IMR-90 (cell line): ENCODE measurements around the gene CDCA7. TPM values are rescaled to one million over a fixed set of nuclear protein-coding genes. Genes with fewer than 3 reads are reported as not detected.

Experiments used
- ATAC-seq: fragments of 200-7000 bp; cut with Tn5 transposase; 2 replicates; pipeline ENCODE4 v1.9.1; 2020; ENCODE audit warnings: low read depth, mild to moderate bottlenecking, moderate library complexity
- BruUV-seq: library from RNA; stranded (reverse); fragments of 400-500 nt; replicated peaks from 2 replicates; lab custom pipeline; 2021; lab: Mats Ljungman, UMichigan
- CTCF ChIA-PET: fragments of 300-600 bp; formaldehyde crosslinking; extraction: SDS; loops from one replicate; lab custom pipeline; 2021; ENCODE audit warnings: antibody characterized with exemption; lab: Yijun Ruan, JAX
- POLR2A ChIA-PET: fragments of 300-600 bp; sonication (Branson Sonifier 250); formaldehyde crosslinking; loops from one replicate; lab custom pipeline; 2022; ENCODE audit warnings: antibody characterized with exemption; ENCODE audit not compliant: unreplicated experiment; lab: Charles Lee
- DNase-seq: peaks from one replicate; pipeline ENCODE4 v3.0.0; 2013
- H2AFZ ChIP-seq: replicated peaks from 2 replicates; pipeline ENCODE3; 2013; ENCODE audit warnings: low read length, mild to moderate bottlenecking; ENCODE audit not compliant: poor library complexity
- H2AK5ac ChIP-seq: 2 replicates; pipeline ENCODE4 v1.6.1; 2013; ENCODE audit warnings: low read depth, low read length, inconsistent platforms
- H2AK9ac ChIP-seq: replicated peaks from 2 replicates; pipeline ENCODE3; 2013; ENCODE audit warnings: mild to moderate bottlenecking, low read depth, low read length, moderate library complexity; ENCODE audit not compliant: poor library complexity
- H2BK120ac ChIP-seq: 2 replicates; pipeline ENCODE4 v1.6.1; 2013; ENCODE audit warnings: low read depth, low read length, inconsistent platforms
- H2BK15ac ChIP-seq: 3 replicates; pipeline ENCODE4 v1.6.1; 2013; ENCODE audit warnings: low read depth, low read length, inconsistent platforms
- H2BK20ac ChIP-seq: 2 replicates; pipeline ENCODE4 v1.6.1; 2013; ENCODE audit warnings: low read depth, mild to moderate bottlenecking, inconsistent platforms, low read length, moderate library complexity
- H2BK5ac ChIP-seq: 2 replicates; pipeline ENCODE4 v1.6.1; 2013; ENCODE audit warnings: mild to moderate bottlenecking, low read depth, low read length, inconsistent platforms; ENCODE audit not compliant: poor library complexity, severe bottlenecking
- H3K14ac ChIP-seq: replicated peaks from 2 replicates; pipeline ENCODE4 v1.6.1; 2013; ENCODE audit warnings: low read depth, low read length, inconsistent platforms
- H3K18ac ChIP-seq: 2 replicates; pipeline ENCODE4 v1.6.1; 2013; ENCODE audit warnings: low read depth, low read length, control low read depth
- H3K23ac ChIP-seq: 2 replicates; pipeline ENCODE4 v1.6.1; 2013; ENCODE audit warnings: low read depth, low read length, inconsistent platforms
- H3K27ac ChIP-seq: 2 replicates; pipeline ENCODE4 v1.5.1; 2013; ENCODE audit warnings: mild to moderate bottlenecking, control low read depth, low read length; ENCODE audit not compliant: insufficient read depth
- H3K27me3 ChIP-seq: 2 replicates; pipeline ENCODE4 v1.6.1; 2013; ENCODE audit warnings: low read length; ENCODE audit not compliant: control insufficient read depth, insufficient read depth
- H3K36me3 ChIP-seq: 2 replicates; pipeline ENCODE4 v1.6.1; 2013; ENCODE audit warnings: low read length, mixed read lengths; ENCODE audit not compliant: control insufficient read depth, insufficient read depth
- H3K4ac ChIP-seq: 2 replicates; pipeline ENCODE4 v1.6.1; 2013; ENCODE audit warnings: low read depth, low read length, inconsistent platforms
- H3K4me1 ChIP-seq: 2 replicates; pipeline ENCODE4 v1.6.1; 2013; ENCODE audit warnings: low read length, mixed read lengths; ENCODE audit not compliant: control insufficient read depth, insufficient read depth
- H3K4me2 ChIP-seq: 2 replicates; pipeline ENCODE4 v1.6.1; 2013; ENCODE audit warnings: low read depth, mild to moderate bottlenecking, control low read depth, low read length, moderate library complexity
- H3K4me3 ChIP-seq: 2 replicates; pipeline ENCODE4 v1.5.1; 2013; ENCODE audit warnings: low read depth, mild to moderate bottlenecking, control low read depth, low read length, moderate library complexity; ENCODE audit not compliant: insufficient read depth
- H3K56ac ChIP-seq: 2 replicates; pipeline ENCODE4 v1.6.1; 2013; ENCODE audit warnings: low read length, inconsistent platforms; ENCODE audit not compliant: insufficient read depth; ENCODE audit errors: extremely low read depth
- H3K79me1 ChIP-seq, 2 experiments: 2 replicates each; pipeline ENCODE4 v1.6.1; 2013; ENCODE audit warnings: low read length in 2 of 2, inconsistent platforms in 1 of 2, low read depth in 1 of 2
- H3K9ac ChIP-seq: 2 replicates; pipeline ENCODE4 v1.6.1; 2013; ENCODE audit warnings: low read depth, low read length, control low read depth
- H3K9me1 ChIP-seq: 2 replicates; pipeline ENCODE4 v1.6.1; 2013; ENCODE audit warnings: low read length, inconsistent platforms; ENCODE audit not compliant: insufficient read depth
- H3K9me3 ChIP-seq: 2 replicates; pipeline ENCODE4 v1.6.1; 2013; ENCODE audit warnings: low read length; ENCODE audit not compliant: control insufficient read depth, insufficient read depth
- H4K20me1 ChIP-seq: 2 replicates; pipeline ENCODE4 v1.6.1; 2013; ENCODE audit warnings: low read length, inconsistent platforms; ENCODE audit not compliant: insufficient read depth
- H4K5ac ChIP-seq: 2 replicates; pipeline ENCODE4 v1.6.1; 2013; ENCODE audit warnings: mild to moderate bottlenecking, low read depth, low read length, control low read depth
- H4K8ac ChIP-seq, 2 experiments: 2 replicates each; pipeline ENCODE4 v1.6.1; 2013; ENCODE audit warnings: low read depth in 2 of 2, low read length in 2 of 2, control low read depth in 1 of 2, inconsistent platforms in 1 of 2
- H4K91ac ChIP-seq: 2 replicates; pipeline ENCODE4 v1.6.1; 2013; ENCODE audit warnings: low read depth, low read length, inconsistent platforms; ENCODE audit not compliant: insufficient read depth
- BHLHE40 ChIP-seq: fragments of 150-350 bp; IDR thresholded peaks from 2 replicates; pipeline ENCODE4 v1.6.1; 2016; ENCODE audit warnings: mild to moderate bottlenecking, low read depth, low read length
- CEBPB ChIP-seq: IDR thresholded peaks from 2 replicates; pipeline ENCODE4 v1.6.1; 2012; ENCODE audit warnings: low read depth, low read length, improper control_type of control experiment
- CHD1 ChIP-seq: IDR thresholded peaks from 2 replicates; pipeline ENCODE4 v1.6.1; 2012; ENCODE audit warnings: low read depth, low read length, improper control_type of control experiment
- FOS ChIP-seq: fragments of 150-350 bp; IDR thresholded peaks from 2 replicates; pipeline ENCODE4 v1.6.1; 2016; ENCODE audit warnings: low read depth, low read length
- MAFK ChIP-seq: IDR thresholded peaks from 2 replicates; pipeline ENCODE4 v1.6.1; 2012; ENCODE audit warnings: low read depth, low read length, improper control_type of control experiment
- MAZ ChIP-seq: IDR thresholded peaks from 2 replicates; pipeline ENCODE4 v1.6.1; 2012; ENCODE audit warnings: low read depth, mild to moderate bottlenecking, low read length, improper control_type of control experiment, moderate library complexity, borderline replicate concordance
- NFE2L2 ChIP-seq: fragments of 150-350 bp; IDR thresholded peaks from 2 replicates; pipeline ENCODE4 v1.6.1; 2016; ENCODE audit warnings: low read depth, mild to moderate bottlenecking, low read length
- POLR2A ChIP-seq: IDR thresholded peaks from 2 replicates; pipeline ENCODE4 v1.6.1; 2012; ENCODE audit warnings: mild to moderate bottlenecking, low read depth, low read length
- RAD21 ChIP-seq: IDR thresholded peaks from 2 replicates; pipeline ENCODE4 v1.6.1; 2012; ENCODE audit warnings: low read length, improper control_type of control experiment
- RFX5 ChIP-seq: IDR thresholded peaks from 2 replicates; pipeline ENCODE4 v1.8.0; 2012; ENCODE audit warnings: low read depth, mild to moderate bottlenecking, low read length, moderate library complexity
- SMC3 ChIP-seq: fragments of 150-350 bp; IDR thresholded peaks from 2 replicates; pipeline ENCODE4 v1.6.1; 2016; ENCODE audit warnings: low read depth, mild to moderate bottlenecking, antibody characterized with exemption, low read length, moderate library complexity
- WGBS, 2 experiments: methylation state at CpG; one replicate each; pipeline versions ENCODE4 v1.1.5 to v1.1.7; 2013; ENCODE audit warnings: missing lambda C conversion rate in 2 of 2; ENCODE audit not compliant: insufficient read length in 1 of 2; ENCODE audit errors: extremely low coverage in 2 of 2; 5-methylcytosine and 5-hydroxymethylcytosine counted together
- dilution Hi-C: fragments of 300-500 bp; cut with HindIII; formaldehyde crosslinking; loops from one replicate; pipeline ENCODE4 v1.14.3; 2018; ENCODE audit warnings: low sequenced_read_pairs; ENCODE audit not compliant: unreplicated experiment
- in situ Hi-C: fragments of 300-500 bp; cut with MboI; formaldehyde crosslinking; loops from 3 replicates; pipeline ENCODE4 v1.14.3; 2019; ENCODE audit warnings: low sequenced_read_pairs, inconsistent platforms, mixed read lengths
- intact Hi-C: fragments of 100-400 bp; cut with micrococcal nuclease; formaldehyde crosslinking; loops from 2 replicates; pipeline ENCODE4 v1.10.0; 2022
- polyA plus RNA-seq, 3 experiments: library from polyadenylated mRNA; depleted of rRNA; stranded (reverse); fragments of >200 nt; gene quantifications; 2 replicates each; pipeline ENCODE4 v1.2.3, GENCODE V29; 2012; ENCODE audit warnings: low replicate concordance in 1 of 3
- total RNA-seq: library from RNA; depleted of rRNA; stranded (reverse); fragments of >200 nt; gene quantifications from 2 replicates; pipeline ENCODE4 v1.2.3, GENCODE V29; 2012
- TF ChIP-seq, protein P1 (sequence below): fragments of 150-350 bp; IDR thresholded peaks from 2 replicates; pipeline ENCODE4 v1.6.1; 2016; ENCODE audit warnings: low read depth, mild to moderate bottlenecking, low read length, moderate library complexity, borderline replicate concordance

The CDCA7 gene
- total and polyA plus RNA-seq, 2 of the 4 experiments (the other 2 are of a cell fraction) = 12.0 to 18.7 TPM

DNA sequence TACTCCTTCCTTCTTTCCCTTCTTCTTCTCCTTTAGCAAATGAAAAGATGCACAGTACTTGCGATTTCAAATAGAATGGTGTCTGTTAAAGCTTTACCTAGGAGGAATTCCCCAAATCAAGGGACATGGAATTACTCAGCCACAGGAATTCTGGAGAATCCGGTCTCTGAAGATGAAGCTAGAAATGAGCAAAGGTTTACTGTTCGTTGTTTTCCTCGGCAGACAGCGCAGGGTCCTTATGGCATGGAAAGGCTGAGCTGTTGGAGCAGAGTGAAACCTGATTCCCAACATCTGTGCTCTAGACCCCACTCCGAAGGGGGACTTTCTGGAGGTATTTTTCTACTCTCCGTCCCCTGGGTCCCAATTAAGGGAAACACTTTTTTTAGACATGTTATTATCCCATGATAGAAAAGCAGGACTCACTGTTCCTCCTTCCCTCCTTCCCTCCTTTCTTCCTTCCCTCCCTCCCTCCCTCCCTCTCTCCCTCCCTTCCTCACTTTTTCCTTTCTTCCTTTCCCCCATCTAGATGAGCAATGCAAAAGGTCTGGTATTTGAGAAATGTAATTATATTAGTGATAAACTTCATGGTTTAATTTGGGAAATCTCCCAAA is 47.1 kb downstream of the CDCA7 start:
- dilution Hi-C loops = no loop called here
- no peak overlapping the region for H2BK20ac ChIP-seq
- H2AK9ac ChIP-seq = no peak overlapping the region
- no peak overlapping the region for H4K8ac ChIP-seq
- H3K4me1 ChIP-seq = no peaks in the 10 kb centered on the region
- no peaks in the 10 kb centered on the region for H4K20me1 ChIP-seq
- no peak overlapping the region for H3K9ac ChIP-seq
- no peak overlapping the region for H2AFZ ChIP-seq
- H3K23ac ChIP-seq = no peak overlapping the region
- intact Hi-C loops = loop anchor here (1.0 to 10.0 kb wide), 9 partner anchors 47 to 1123 kb away; no protein-coding TSS in a partner anchor
- no peak overlapping the region for H2BK5ac ChIP-seq
- H4K5ac ChIP-seq = no peak overlapping the region
- no peak overlapping the region for H3K14ac ChIP-seq
- H3K18ac ChIP-seq = no peak overlapping the region
- H2BK120ac ChIP-seq = no peak overlapping the region
- in situ Hi-C loops = loop anchor here (5.0 to 25.0 kb wide), 3 partner anchors 353 to 940 kb away; no protein-coding TSS in a partner anchor
- H3K4me2 ChIP-seq = peak overlapping the region; percentile 71
- ATAC-seq (peak; percentile 33; the same call in 1 of the 2 replicates), DNase-seq (peak; percentile 8)
- POLR2A ChIA-PET = no interaction called here
- H3K27ac ChIP-seq = no peak overlapping the region
- CTCF ChIA-PET = interaction anchor here (1.2 to 2.8 kb wide), 5 partner anchors 9 to 939 kb away, joined by 3 to 11 read pairs (median 8); no protein-coding TSS in a partner anchor
- no peak overlapping the region for H3K56ac ChIP-seq
- H3K36me3 ChIP-seq = no peaks in the 10 kb centered on the region
- no peak overlapping the region for H2BK15ac ChIP-seq
- H2AK5ac ChIP-seq = no peak overlapping the region
- peaks cover 55% of the 10 kb centered on the region for H3K27me3 ChIP-seq
- H3K9me3 ChIP-seq = no peaks in the 10 kb centered on the region
- no CpG with 5 or more reads among the region's 7 CpGs for WGBS, 2 experiments
- H4K91ac ChIP-seq = no peak overlapping the region
- H3K4me3 ChIP-seq = 0 out of 2 replicates have a peak overlapping the region, but pooled peaks have one; percentile 1
- H3K79me1 ChIP-seq = no peaks in the 10 kb centered on the region
- no peak overlapping the region for H3K4ac ChIP-seq
- TF ChIP-seq SMC3 (no peak), RAD21 (no peak), CHD1 (no peak), FOS (no peak), BHLHE40 (no peak), CEBPB (no peak), MAZ (no peak), NFE2L2 (no peak), MAFK (no peak), POLR2A (no peak), RFX5 (no peak)
- TF ChIP-seq, protein P1, sequence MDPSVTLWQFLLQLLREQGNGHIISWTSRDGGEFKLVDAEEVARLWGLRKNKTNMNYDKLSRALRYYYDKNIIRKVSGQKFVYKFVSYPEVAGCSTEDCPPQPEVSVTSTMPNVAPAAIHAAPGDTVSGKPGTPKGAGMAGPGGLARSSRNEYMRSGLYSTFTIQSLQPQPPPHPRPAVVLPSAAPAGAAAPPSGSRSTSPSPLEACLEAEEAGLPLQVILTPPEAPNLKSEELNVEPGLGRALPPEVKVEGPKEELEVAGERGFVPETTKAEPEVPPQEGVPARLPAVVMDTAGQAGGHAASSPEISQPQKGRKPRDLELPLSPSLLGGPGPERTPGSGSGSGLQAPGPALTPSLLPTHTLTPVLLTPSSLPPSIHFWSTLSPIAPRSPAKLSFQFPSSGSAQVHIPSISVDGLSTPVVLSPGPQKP = no peak
- BruUV-seq = no TSS peak
- no peaks in the 10 kb centered on the region for H3K9me1 ChIP-seq
